ENCODE results near the gene RGS7. TPM values are rescaled to one million over a fixed set of nuclear protein-coding genes. Genes with fewer than 3 reads are reported as not detected.

Gene RGS7
- total RNA-seq, 2 donors from 2014 or later, result 0.26 to 0.99 TPM

DNA sequence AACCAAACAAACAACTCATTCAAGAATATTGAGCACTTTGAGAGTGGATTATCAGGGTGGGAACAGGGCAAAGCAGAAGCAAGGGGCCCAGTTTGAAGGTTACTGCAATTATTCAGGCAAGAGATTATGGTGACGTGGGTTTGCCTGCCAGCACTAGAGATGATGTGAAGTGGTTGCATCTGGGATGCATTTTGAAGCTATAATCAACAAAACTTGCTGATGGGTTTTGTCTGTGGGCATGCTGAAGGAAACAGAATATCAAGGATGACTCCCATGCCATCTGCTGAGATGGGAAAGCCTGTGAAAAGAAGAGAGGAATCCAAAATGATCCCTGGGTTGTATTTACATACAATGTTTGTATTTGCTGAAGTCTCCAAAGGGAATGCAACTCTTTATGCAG lies 520.7 kb downstream of the RGS7 start:
- Histone ChIP-seq H3K4me1 (no peaks in the 10 kb centered on the region), H3K27ac (no peak overlapping the region), H3K4me3 (no peak overlapping the region), H3K27me3 (no peaks in the 10 kb centered on the region), H3K36me3 (replicated peaks in 1 of 2; ENCODE audit: insufficient read depth in 1 of 2, low read depth in 2 of 2) (no peaks in the 10 kb centered on the region), H3K9me3 (no peaks in the 10 kb centered on the region)
- WGBS, 2 donors, result 19 to 24% methylated on average over 1 of the region's 1 CpG
- ATAC-seq (no peak), DNase-seq (no peak)
- intact Hi-C loops (cut with DNase I), result no loop called here
- no peak for TF ChIP-seq POLR2A (IDR thresholded peaks at IDR 0.05)
- TF ChIP-seq, protein P1, sequence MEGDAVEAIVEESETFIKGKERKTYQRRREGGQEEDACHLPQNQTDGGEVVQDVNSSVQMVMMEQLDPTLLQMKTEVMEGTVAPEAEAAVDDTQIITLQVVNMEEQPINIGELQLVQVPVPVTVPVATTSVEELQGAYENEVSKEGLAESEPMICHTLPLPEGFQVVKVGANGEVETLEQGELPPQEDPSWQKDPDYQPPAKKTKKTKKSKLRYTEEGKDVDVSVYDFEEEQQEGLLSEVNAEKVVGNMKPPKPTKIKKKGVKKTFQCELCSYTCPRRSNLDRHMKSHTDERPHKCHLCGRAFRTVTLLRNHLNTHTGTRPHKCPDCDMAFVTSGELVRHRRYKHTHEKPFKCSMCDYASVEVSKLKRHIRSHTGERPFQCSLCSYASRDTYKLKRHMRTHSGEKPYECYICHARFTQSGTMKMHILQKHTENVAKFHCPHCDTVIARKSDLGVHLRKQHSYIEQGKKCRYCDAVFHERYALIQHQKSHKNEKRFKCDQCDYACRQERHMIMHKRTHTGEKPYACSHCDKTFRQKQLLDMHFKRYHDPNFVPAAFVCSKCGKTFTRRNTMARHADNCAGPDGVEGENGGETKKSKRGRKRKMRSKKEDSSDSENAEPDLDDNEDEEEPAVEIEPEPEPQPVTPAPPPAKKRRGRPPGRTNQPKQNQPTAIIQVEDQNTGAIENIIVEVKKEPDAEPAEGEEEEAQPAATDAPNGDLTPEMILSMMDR (IDR thresholded peaks at IDR 0.05), result no peak

DNA sequence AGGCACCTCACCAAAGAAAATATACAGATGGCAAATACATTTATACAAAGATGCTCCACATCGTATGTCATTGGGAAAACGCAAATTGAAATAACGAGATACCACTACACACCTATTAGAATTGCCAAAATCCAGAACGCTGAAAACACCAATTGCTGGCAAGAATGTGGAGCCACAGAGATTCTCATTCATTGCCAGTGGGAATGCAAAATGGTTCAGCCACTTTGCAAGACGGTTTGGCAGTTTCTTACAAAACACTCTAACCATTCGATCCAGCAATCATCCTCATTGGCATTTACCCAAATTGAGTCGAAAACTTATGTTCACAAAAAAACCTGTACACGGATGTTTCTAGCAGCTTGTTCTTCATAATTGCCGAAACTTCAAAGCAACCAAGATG lies 521.7 kb downstream of the RGS7 start:
- DNase-seq, result no peak
- no peak for ATAC-seq
- intact Hi-C loops (cut with DNase I), result no loop called here

DNA sequence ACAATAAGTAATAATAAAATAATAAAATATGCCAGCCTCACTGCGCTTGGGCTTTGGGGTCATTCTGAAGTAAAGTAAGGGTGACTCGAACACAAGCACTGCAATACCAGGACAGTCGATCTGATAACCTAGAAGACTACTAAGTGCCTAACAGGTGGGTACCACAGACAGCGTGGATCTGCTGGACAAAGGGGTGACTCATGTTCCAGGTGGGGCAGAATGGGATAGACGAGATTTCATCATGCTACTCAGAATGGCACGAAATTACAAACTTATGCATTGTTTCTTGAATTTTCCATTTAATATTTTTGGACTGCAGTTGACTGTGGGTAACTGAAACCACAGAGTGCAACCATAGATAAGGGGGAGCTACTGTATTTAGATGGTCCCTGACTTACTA lies 523.9 kb downstream of the RGS7 start:
- ATAC-seq, result no peak
- H3K27ac ChIP-seq, result no peak overlapping the region
- H3K27me3 ChIP-seq, result no peaks in the 10 kb centered on the region
- TF ChIP-seq, protein P1 (IDR thresholded peaks at IDR 0.05), result no peak
- no peak for TF ChIP-seq POLR2A (IDR thresholded peaks at IDR 0.05)
- no peaks in the 10 kb centered on the region for H3K4me1 ChIP-seq
- 65 to 70% methylated on average over 6 of the region's 6 CpGs for WGBS, 2 donors
- DNase-seq, result no peak
- H3K9me3 ChIP-seq, result no peaks in the 10 kb centered on the region
- intact Hi-C loops (cut with DNase I), result no loop called here
- no peaks in the 10 kb centered on the region for H3K36me3 ChIP-seq (replicated peaks in 1 of 2; ENCODE audit: insufficient read depth in 1 of 2, low read depth in 2 of 2)
- no peak overlapping the region for H3K4me3 ChIP-seq

More for the DNA sequence above, 521.7 kb downstream of the RGS7 start:
- WGBS, 2 donors, result 68 to 80% methylated on average over 9 of the region's 9 CpGs
- Histone ChIP-seq H3K4me1 (no peaks in the 10 kb centered on the region), H3K36me3 (replicated peaks in 1 of 2; ENCODE audit: insufficient read depth in 1 of 2, low read depth in 2 of 2) (no peaks in the 10 kb centered on the region), H3K9me3 (no peaks in the 10 kb centered on the region), H3K4me3 (no peak overlapping the region), H3K27ac (no peak overlapping the region), H3K27me3 (no peaks in the 10 kb centered on the region)
- TF ChIP-seq POLR2A (IDR thresholded peaks at IDR 0.05), result no peak
- TF ChIP-seq, protein P1 (IDR thresholded peaks at IDR 0.05), result no peak

DNA sequence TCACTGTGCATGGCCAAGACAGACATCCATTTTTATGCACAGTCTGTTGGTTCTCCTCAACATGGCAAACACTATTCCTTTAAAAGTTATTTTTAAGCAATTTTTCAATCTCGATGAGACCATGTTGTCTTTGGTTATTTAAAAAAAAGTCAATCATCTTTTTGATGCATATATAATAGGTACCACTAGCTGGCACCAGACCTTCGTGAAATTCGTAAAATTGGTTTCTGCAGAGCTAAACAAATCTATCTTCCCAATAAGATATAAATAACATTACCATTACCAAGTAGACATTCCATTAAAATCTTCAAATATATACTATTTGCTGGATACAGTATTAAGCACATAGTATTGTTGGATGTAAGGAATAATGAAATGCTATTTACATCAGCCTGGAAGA lies 525.1 kb downstream of the RGS7 start:
- Histone ChIP-seq H3K4me3 (no peak overlapping the region), H3K36me3 (replicated peaks in 1 of 2; ENCODE audit: insufficient read depth in 1 of 2, low read depth in 2 of 2) (no peaks in the 10 kb centered on the region), H3K27me3 (no peaks in the 10 kb centered on the region), H3K9me3 (no peaks in the 10 kb centered on the region), H3K4me1 (no peaks in the 10 kb centered on the region), H3K27ac (no peak overlapping the region)
- TF ChIP-seq POLR2A (IDR thresholded peaks at IDR 0.05), result no peak
- TF ChIP-seq, protein P1 (IDR thresholded peaks at IDR 0.05), result no peak
- no peak for DNase-seq
- ATAC-seq, result no peak
- intact Hi-C loops (cut with DNase I), result no loop called here
- WGBS, 2 donors, result 23 to 35% methylated on average over 3 of the region's 3 CpGs

DNA sequence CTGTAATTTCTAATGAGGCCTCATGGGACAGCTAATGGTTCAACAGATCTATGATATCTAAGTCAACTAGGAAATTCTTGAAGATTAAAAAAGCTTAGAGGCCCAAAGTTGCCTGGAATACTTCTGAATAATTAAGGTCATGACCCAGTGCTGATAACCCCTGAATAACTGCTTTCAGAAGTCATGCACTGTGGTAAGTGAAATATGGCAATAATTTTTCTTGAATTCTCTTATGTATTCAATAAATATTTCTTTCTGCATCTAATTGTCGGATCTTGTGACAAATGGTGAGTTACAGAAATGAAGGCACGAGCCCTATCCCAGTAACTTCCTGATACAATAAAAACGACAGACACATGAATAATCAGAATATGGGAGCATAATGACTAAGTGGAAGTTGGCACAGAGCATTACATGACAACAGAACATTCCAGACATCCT lies 525.8 kb downstream of the RGS7 start:
- Histone ChIP-seq H3K9me3 (no peaks in the 10 kb centered on the region), H3K4me3 (no peak overlapping the region), H3K36me3 (replicated peaks in 1 of 2; ENCODE audit: insufficient read depth in 1 of 2, low read depth in 2 of 2) (no peaks in the 10 kb centered on the region), H3K27ac (no peak overlapping the region), H3K27me3 (no peaks in the 10 kb centered on the region), H3K4me1 (no peaks in the 10 kb centered on the region)
- 23 to 26% methylated on average over 3 of the region's 3 CpGs for WGBS, 2 donors
- no peak for TF ChIP-seq POLR2A (IDR thresholded peaks at IDR 0.05)
- TF ChIP-seq, protein P1 (IDR thresholded peaks at IDR 0.05), result no peak
- no peak for ATAC-seq
- DNase-seq, result no peak
- intact Hi-C loops (cut with DNase I), result no loop called here

Measured in body of pancreas (tissue), 4 donors.